Pancreas (tissue), 10 donors: ENCODE measurements around the gene CD4. TPM values are rescaled to one million over a fixed set of nuclear protein-coding genes. Genes with fewer than 3 reads are reported as not detected.

Experiments used
- ATAC-seq, 4 donors: fragments of 200-7000 bp; cut with Tn5 transposase; one replicate each; pipeline versions ENCODE4 v1.8.0 to v1.9.1; 2020; ENCODE audit warnings: mild to moderate bottlenecking in 4 of 4, moderate library complexity in 4 of 4
- DNase-seq, 6 donors: peaks; one replicate each; pipeline ENCODE4 v3.0.0-alpha.2; 2020
- FAIRE-seq: peaks from 2 replicates; lab custom pipeline; 2012; peaks lifted over from hg19 to GRCh38; lab: Jason Lieb, UNC
- H3K27ac ChIP-seq, 4 donors: fragments of 200-600 bp; sonication (generic); 1 replicate in 3 of 4; 2 replicates in 1 of 4; pipeline versions ENCODE4 v1.5.0 to v1.8.0; 2020
- H3K27me3 ChIP-seq, 4 donors: fragments of 200-600 bp; one replicate each; pipeline ENCODE4 v1.8.0; 2021
- H3K36me3 ChIP-seq, 3 donors: fragments of 200-600 bp; sonication (generic) in 1 of 3; one replicate each; pipeline versions ENCODE4 v1.5.0 to v1.8.0; 2020 to 2021
- H3K4me1 ChIP-seq, 3 donors: fragments of 200-600 bp; one replicate each; pipeline ENCODE4 v1.8.0; 2021
- H3K4me3 ChIP-seq, 4 donors: fragments of 200-600 bp; sonication (generic) in 2 of 4; one replicate each; pipeline versions ENCODE4 v1.5.0 to v1.8.0; 2020 to 2021
- H3K9me3 ChIP-seq, 4 donors: fragments of 200-600 bp; one replicate each; pipeline ENCODE4 v1.8.0; 2021
- WGBS, 2 donors: extraction: QIAGEN DNeasy Blood & Tissue Kit; methylation state at CpG; one replicate each; pipeline ENCODE4 v1.1.7; 2013; 5-methylcytosine and 5-hydroxymethylcytosine counted together
- intact Hi-C, 3 donors: fragments of 100-400 bp; cut with DNase I; formaldehyde crosslinking; loops; one replicate each; pipeline versions ENCODE4 v1.11.1 to v1.14.2; 2022
- polyA plus RNA-seq, 2 donors: library from polyadenylated mRNA; stranded (reverse); fragments of 200-250 nt; gene quantifications; one replicate each; pipeline ENCODE4 v1.2.3, GENCODE V29; 2013
- total RNA-seq, 6 donors: library from RNA; stranded (reverse); fragmentation: NEBNext Ultra II Directional in 4 of 6; extraction: Animal tissue kit (Norgen Biotek cat#: 25700) in 4 of 6; gene quantifications; one replicate each; pipeline versions ENCODE4 v1.2.1 to v1.2.4, GENCODE V29; 2021 to 2023
- TF ChIP-seq, protein P1 (sequence below), 4 donors: fragments of 200-600 bp; sonication (generic) in 3 of 4; IDR thresholded peaks; one replicate each; pipeline versions ENCODE4 v1.5.0 to v1.8.0; 2021; ENCODE audit warnings: antibody characterized with exemption in 4 of 4
- donor health status: healthy with polysubstance abuse.
- donor health status: DM: no; HTN: no; CAD: no; lungs with moderate emphysema.
- donor health status: DM: no; HTN: no; CAD: no.
- donor health status: control.
- donor health status: control.
- donor health status: Bipolar disorder and iron deficiency.
- donor health status: DM: yes; HTN: yes; CAD: no.
- donor health status: DM: no; HTN: no; CAD: no.
- donor health status: DM: no; HTN: no; CAD: no.
- donor health status: DM: yes; HTN: yes; CAD: no.

The CD4 gene
- total and polyA plus RNA-seq, 8 donors, result 1.2 to 19.9 (median 2.1) TPM

DNA sequence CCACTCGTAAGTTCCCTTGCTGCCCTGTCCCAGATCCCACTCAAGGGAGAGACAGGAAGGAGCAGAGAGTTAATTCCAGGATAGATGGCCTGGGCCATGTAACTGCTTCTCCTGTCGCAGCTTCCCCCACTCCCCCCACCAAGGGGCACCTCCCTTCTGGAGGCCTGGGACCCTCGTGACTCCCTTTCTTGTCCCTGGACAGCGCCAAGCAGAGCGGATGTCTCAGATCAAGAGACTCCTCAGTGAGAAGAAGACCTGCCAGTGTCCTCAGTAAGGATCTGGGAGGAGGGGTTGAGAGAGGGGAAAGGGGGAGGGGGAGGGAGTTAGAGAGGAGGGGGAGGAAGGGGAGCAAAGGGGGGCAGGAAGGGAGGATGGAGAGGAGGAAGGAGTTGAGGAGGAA, 29.3 kb downstream of the CD4 start:
- Histone ChIP-seq H3K4me3 (no peak overlapping the region), H3K9me3 (no peaks in the 10 kb centered on the region), H3K27me3 (peaks cover 0 to 3% (median 0%) of the 10 kb centered on the region in 4 donors), H3K4me1 (no peaks in the 10 kb centered on the region), H3K27ac (no peak overlapping the region), H3K36me3 (no peaks in the 10 kb centered on the region)
- 66 to 75% methylated on average over 5 of the region's 5 CpGs for WGBS, 2 donors
- ATAC-seq (no peak), FAIRE-seq (no peak), DNase-seq (no peak)
- intact Hi-C loops, result no loop called here
- TF ChIP-seq, protein P1, sequence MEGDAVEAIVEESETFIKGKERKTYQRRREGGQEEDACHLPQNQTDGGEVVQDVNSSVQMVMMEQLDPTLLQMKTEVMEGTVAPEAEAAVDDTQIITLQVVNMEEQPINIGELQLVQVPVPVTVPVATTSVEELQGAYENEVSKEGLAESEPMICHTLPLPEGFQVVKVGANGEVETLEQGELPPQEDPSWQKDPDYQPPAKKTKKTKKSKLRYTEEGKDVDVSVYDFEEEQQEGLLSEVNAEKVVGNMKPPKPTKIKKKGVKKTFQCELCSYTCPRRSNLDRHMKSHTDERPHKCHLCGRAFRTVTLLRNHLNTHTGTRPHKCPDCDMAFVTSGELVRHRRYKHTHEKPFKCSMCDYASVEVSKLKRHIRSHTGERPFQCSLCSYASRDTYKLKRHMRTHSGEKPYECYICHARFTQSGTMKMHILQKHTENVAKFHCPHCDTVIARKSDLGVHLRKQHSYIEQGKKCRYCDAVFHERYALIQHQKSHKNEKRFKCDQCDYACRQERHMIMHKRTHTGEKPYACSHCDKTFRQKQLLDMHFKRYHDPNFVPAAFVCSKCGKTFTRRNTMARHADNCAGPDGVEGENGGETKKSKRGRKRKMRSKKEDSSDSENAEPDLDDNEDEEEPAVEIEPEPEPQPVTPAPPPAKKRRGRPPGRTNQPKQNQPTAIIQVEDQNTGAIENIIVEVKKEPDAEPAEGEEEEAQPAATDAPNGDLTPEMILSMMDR (IDR thresholded peaks at IDR 0.05), result no peak

DNA sequence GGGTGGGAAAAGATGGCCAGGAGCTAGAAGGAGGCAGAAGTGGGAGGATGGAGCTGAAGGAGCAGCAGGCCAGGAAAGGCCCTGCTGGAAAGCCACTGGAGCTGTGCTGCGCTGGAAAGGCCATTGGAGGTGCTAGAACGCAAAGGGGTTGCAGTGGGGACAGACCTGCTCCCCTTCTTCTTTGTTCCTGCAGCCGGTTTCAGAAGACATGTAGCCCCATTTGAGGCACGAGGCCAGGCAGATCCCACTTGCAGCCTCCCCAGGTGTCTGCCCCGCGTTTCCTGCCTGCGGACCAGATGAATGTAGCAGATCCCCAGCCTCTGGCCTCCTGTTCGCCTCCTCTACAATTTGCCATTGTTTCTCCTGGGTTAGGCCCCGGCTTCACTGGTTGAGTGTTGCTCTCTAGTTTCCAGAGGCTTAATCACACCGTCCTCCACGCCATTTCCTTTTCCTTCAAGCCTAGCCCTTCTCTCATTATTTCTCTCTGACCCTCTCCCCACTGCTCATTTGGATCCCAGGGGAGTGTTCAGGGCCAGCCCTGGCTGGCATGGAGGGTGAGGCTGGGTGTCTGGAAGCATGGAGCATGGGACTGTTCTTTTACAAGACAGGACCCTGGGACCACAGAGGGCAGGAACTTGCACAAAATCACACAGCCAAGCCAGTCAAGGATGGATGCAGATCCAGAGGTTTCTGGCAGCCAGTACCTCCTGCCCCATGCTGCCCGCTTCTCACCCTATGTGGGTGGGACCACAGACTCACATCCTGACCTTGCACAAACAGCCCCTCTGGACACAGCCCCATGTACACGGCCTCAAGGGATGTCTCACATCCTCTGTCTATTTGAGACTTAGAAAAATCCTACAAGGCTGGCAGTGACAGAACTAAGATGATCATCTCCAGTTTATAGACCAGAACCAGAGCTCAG, 30.0 kb downstream of the CD4 start:
- no peak for DNase-seq
- no peaks in the 10 kb centered on the region for H3K9me3 ChIP-seq
- no peak for ATAC-seq
- TF ChIP-seq, protein P1 (IDR thresholded peaks at IDR 0.05), result no peak
- no peak overlapping the region for H3K27ac ChIP-seq
- no peaks in the 10 kb centered on the region for H3K4me1 ChIP-seq
- no peak for FAIRE-seq
- intact Hi-C loops, result loop anchor here in 1 of 3 donors (10.0 kb wide), 1 partner anchor 85 kb away; no protein-coding TSS in a partner anchor
- no peaks in the 10 kb centered on the region for H3K36me3 ChIP-seq
- H3K27me3 ChIP-seq, result peaks cover 0 to 3% (median 0%) of the 10 kb centered on the region in 4 donors
- no peak overlapping the region for H3K4me3 ChIP-seq
- WGBS, 2 donors, result 79 to 83% methylated on average over 13 of the region's 13 CpGs

DNA sequence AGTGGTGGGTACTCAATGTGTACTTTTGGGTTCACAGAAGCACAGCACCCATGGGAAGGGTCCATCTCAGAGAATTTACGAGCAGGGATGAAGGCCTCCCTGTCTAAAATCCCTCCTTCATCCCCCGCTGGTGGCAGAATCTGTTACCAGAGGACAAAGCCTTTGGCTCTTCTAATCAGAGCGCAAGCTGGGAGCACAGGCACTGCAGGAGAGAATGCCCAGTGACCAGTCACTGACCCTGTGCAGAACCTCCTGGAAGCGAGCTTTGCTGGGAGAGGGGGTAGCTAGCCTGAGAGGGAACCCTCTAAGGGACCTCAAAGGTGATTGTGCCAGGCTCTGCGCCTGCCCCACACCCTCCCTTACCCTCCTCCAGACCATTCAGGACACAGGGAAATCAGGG, 30.8 kb downstream of the CD4 start:
- H3K9me3 ChIP-seq, result no peaks in the 10 kb centered on the region
- TF ChIP-seq, protein P1 (IDR thresholded peaks at IDR 0.05), result no peak
- no peaks in the 10 kb centered on the region for H3K36me3 ChIP-seq
- 62 to 80% methylated on average over 4 to 5 of the region's 5 CpGs for WGBS, 2 donors
- no peak overlapping the region for H3K27ac ChIP-seq
- H3K27me3 ChIP-seq, result peaks cover 0 to 3% (median 0%) of the 10 kb centered on the region in 4 donors
- no peak overlapping the region for H3K4me3 ChIP-seq
- intact Hi-C loops, result loop anchor here in 1 of 3 donors (10.0 kb wide), 1 partner anchor 85 kb away; no protein-coding TSS in a partner anchor
- ATAC-seq (no peak), DNase-seq (no peak), FAIRE-seq (no peak)
- no peaks in the 10 kb centered on the region for H3K4me1 ChIP-seq

DNA sequence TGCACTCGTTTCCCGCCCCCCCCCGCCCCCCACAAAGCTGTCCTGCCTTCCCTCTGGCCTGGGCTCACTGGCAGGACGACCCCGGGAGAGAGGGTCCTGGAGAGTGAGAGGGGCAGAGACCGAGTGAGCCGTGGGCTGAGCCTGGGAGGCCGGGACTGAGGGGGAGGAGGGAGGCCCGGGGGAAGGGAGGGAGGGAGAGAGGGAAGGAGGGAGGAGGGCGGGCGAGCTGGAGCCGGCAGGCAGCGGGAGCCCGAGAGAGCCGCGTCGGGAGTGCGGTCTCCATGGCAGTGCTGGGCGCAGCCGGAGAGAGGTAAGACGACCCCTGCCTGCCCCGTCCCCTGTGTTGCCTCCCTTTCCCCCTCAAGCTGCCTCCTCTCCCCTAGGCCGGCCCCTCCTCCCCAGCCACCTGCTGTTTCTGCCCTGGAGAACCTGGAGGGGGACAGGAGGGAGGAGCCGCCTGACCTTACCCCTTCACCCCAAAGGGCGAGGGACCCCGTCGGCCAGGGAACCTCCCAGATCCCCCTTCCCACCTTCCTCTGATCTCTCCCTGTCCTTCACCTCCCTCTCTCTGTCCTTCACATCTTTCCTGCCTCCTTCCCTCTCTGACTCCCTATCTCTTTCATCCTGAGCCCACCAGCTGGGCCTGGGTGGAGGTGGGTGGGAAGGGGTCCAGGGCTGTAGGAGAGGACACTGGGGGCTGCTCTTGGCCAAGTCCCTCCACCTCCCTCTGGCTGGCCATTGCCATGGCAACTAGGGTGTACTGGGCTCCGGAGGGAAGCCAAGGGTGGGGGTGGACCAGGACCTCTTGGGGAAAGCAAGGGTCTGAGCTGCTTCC, 32.5 kb downstream of the CD4 start, which contains the start of gene GPR162:
GPR162 (plus strand) TSS at position 231 of the 835 bp plus-strand sequence. CDS start 2,078 bp downstream, outside the sequence.
- TF ChIP-seq, protein P1 (IDR thresholded peaks at IDR 0.05), result no peak
- peak within 1 kb of the TSS in 2 of 4 donors; percentile 17 to 36 for H3K4me3 ChIP-seq
- H3K27ac ChIP-seq, result no peak within 1 kb of the TSS
- H3K27me3 ChIP-seq, result peaks cover 0 to 3% (median 0%) of the 10 kb centered on the region in 4 donors
- H3K9me3 ChIP-seq, result no peaks in the 10 kb centered on the region
- H3K4me1 ChIP-seq, result no peaks in the 10 kb centered on the region
- intact Hi-C loops, result loop anchor here in 1 of 3 donors (10.0 kb wide), 1 partner anchor 87 kb away; no protein-coding TSS in a partner anchor
- 0 to 3% methylated on average over 19 to 28 of the region's 28 CpGs for WGBS, 2 donors
- ATAC-seq (peak; percentile 49 to 70 (median 66)), FAIRE-seq (no peak), DNase-seq (peak in 3 of 6 donors; percentile 62 to 79 (median 78))
- no peaks in the 10 kb centered on the region for H3K36me3 ChIP-seq
